Erythroblast (primary cell): ENCODE measurements around the gene PRRT2.

Experiments
- GATA1 ChIP-seq: IDR thresholded peaks from 2 replicates; pipeline ENCODE4 v1.6.1; 2011; ENCODE audit warnings: low read depth, mild to moderate bottlenecking, control low read depth, low read length, moderate library complexity
- POLR2A ChIP-seq: IDR thresholded peaks from 2 replicates; pipeline ENCODE4 v1.6.1; 2011; ENCODE audit warnings: mild to moderate bottlenecking, low read length

- TF ChIP-seq POLR2A, result peak; percentile 65
- no peak for TF ChIP-seq GATA1
These were observed 660 bp upstream of the PRRT2 start for GRCh38 chr16:29811170-29811895.
